ENCODE measurements around the gene SMYD3. TPM values are rescaled to one million over a fixed set of nuclear protein-coding genes. Genes with fewer than 3 reads are reported as not detected.

Gene SMYD3
- total RNA-seq, 1 donor from 2014 or later, result 0.32 TPM

GRCh38 chr1:245962453-245962852 is 544.6 kb downstream of the SMYD3 start:
- TF ChIP-seq, protein P1, sequence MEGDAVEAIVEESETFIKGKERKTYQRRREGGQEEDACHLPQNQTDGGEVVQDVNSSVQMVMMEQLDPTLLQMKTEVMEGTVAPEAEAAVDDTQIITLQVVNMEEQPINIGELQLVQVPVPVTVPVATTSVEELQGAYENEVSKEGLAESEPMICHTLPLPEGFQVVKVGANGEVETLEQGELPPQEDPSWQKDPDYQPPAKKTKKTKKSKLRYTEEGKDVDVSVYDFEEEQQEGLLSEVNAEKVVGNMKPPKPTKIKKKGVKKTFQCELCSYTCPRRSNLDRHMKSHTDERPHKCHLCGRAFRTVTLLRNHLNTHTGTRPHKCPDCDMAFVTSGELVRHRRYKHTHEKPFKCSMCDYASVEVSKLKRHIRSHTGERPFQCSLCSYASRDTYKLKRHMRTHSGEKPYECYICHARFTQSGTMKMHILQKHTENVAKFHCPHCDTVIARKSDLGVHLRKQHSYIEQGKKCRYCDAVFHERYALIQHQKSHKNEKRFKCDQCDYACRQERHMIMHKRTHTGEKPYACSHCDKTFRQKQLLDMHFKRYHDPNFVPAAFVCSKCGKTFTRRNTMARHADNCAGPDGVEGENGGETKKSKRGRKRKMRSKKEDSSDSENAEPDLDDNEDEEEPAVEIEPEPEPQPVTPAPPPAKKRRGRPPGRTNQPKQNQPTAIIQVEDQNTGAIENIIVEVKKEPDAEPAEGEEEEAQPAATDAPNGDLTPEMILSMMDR (IDR thresholded peaks at IDR 0.05), result no peak
- H3K27me3 ChIP-seq, result no peaks in the 10 kb centered on the region

DNA sequence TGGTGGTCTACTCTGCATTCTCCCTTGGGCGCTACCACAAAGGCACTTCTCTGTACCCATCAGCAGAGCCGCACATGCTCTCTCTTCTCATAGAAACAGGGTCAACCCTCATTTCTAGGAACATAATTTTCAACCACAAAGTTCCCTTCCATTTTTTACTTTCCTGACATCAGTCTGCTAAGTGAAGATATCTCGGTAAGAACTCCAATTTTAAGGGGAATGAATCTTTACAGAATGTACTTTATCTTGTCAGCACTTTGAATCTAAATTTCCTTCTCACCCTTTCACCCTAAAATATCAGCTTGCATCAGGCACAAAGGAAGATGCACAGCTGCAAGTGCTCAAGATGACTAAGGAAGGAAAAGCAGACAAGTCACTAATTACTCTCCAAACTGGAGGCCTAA is 545.9 kb downstream of the SMYD3 start:
- no peak for DNase-seq (ENCODE audit: low spot score in 2 of 2)
- Histone ChIP-seq H3K9me3 (no peaks in the 10 kb centered on the region), H3K4me1 (no peaks in the 10 kb centered on the region), H3K27me3 (no peaks in the 10 kb centered on the region), H3K4me3 (no peak overlapping the region), H3K36me3 (no peaks in the 10 kb centered on the region), H3K27ac (no peak overlapping the region)
- intact Hi-C loops (cut with DNase I), result no loop called here
- TF ChIP-seq, protein P1 (IDR thresholded peaks at IDR 0.05), result no peak

More at GRCh38 chr1:245962453-245962852, 544.6 kb downstream of the SMYD3 start:
- H3K4me1 ChIP-seq, result no peaks in the 10 kb centered on the region
- H3K9me3 ChIP-seq, result no peaks in the 10 kb centered on the region
- intact Hi-C loops (cut with DNase I), result no loop called here
- no peak overlapping the region for H3K4me3 ChIP-seq
- no peak overlapping the region for H3K27ac ChIP-seq
- no peaks in the 10 kb centered on the region for H3K36me3 ChIP-seq
- no peak for DNase-seq (ENCODE audit: low spot score in 2 of 2)

- Histone ChIP-seq H3K9me3 (no peaks in the 10 kb centered on the region), H3K27me3 (no peaks in the 10 kb centered on the region), H3K27ac (no peak overlapping the region), H3K4me3 (no peak overlapping the region), H3K36me3 (no peaks in the 10 kb centered on the region), H3K4me1 (no peaks in the 10 kb centered on the region)
- intact Hi-C loops (cut with DNase I), result no loop called here
- TF ChIP-seq, protein P1 (IDR thresholded peaks at IDR 0.05), result no peak
- DNase-seq (ENCODE audit: low spot score in 2 of 2), result no peak
Observed at GRCh38 chr1:245960171-245960570, 546.9 kb downstream of the SMYD3 start.

DNA sequence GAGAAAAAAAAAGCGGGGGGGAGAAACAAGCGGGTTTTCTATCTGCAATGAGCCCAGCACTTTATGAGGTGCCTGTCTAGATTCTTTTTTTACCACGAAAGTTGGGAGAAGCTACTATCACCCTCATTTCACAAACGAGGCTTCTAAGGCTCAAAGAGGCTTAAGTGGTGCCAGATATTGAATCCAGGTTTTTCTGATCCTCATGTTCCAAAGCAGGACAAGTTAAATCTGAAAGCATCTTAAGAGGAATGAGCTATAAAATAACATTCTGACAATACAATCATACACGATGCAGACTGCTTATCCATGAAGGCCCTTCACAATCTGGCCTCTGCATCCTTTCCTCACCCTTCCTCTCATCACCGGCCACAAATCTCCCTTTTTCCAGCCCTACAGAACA is 549.1 kb downstream of the SMYD3 start:
- TF ChIP-seq, protein P1 (IDR thresholded peaks at IDR 0.05), result no peak
- no peaks in the 10 kb centered on the region for H3K36me3 ChIP-seq
- no peak overlapping the region for H3K4me3 ChIP-seq
- intact Hi-C loops (cut with DNase I), result no loop called here
- no peak for DNase-seq (ENCODE audit: low spot score in 2 of 2)
- H3K4me1 ChIP-seq, result no peaks in the 10 kb centered on the region
- H3K27me3 ChIP-seq, result no peaks in the 10 kb centered on the region
- H3K27ac ChIP-seq, result no peak overlapping the region
- no peaks in the 10 kb centered on the region for H3K9me3 ChIP-seq

DNA sequence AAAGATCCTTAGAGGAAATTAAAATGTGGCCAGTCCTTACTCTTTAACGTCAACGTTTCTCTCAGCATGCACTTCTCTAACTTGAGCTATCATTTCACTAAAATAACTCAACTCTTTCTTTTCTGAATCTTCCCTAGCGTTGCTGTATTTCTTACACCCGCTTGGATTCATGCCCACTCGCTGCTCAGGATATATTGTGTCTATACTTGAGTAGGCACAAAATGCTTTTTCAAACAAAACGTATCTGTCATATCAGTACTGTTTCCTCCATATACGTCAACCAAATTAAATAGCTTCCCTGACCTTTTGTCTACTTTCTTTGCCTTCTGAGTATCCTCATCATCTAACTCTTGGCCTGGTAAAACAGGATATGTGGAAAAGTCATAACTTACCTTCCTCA is 549.7 kb downstream of the SMYD3 start:
- Histone ChIP-seq H3K27ac (no peak overlapping the region), H3K4me1 (no peaks in the 10 kb centered on the region), H3K4me3 (no peak overlapping the region), H3K27me3 (no peaks in the 10 kb centered on the region), H3K36me3 (no peaks in the 10 kb centered on the region), H3K9me3 (no peaks in the 10 kb centered on the region)
- DNase-seq (ENCODE audit: low spot score in 2 of 2), result no peak
- TF ChIP-seq, protein P1 (IDR thresholded peaks at IDR 0.05), result no peak
- intact Hi-C loops (cut with DNase I), result no loop called here

DNA sequence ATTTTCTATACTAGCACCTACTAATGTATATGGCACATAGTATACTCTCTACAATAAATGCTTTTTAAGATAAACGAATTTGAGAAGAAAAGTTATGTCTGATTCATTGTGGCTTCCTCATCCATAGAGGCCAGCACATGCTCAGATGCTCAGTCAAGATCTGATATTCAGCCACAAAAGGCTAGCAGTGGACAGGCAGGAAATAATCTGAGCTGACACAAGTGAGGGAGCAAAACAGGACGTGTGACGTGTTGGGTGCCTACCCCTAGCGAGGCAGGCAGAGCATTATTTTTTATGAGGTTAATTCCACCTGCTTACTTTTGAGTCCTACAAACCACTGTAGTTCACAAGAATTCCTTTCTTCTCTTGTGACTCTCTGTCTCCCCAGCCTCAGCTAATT is 550.9 kb downstream of the SMYD3 start:
- no peak overlapping the region for H3K4me3 ChIP-seq
- H3K9me3 ChIP-seq, result no peaks in the 10 kb centered on the region
- H3K36me3 ChIP-seq, result no peaks in the 10 kb centered on the region
- intact Hi-C loops (cut with DNase I), result no loop called here
- DNase-seq (ENCODE audit: low spot score in 2 of 2), result no peak
- no peaks in the 10 kb centered on the region for H3K27me3 ChIP-seq
- H3K27ac ChIP-seq, result no peak overlapping the region
- H3K4me1 ChIP-seq, result no peaks in the 10 kb centered on the region
- TF ChIP-seq, protein P1 (IDR thresholded peaks at IDR 0.05), result no peak
